Measurements from ENCODE around the gene ZNF41. TPM values are rescaled to one million over a fixed set of nuclear protein-coding genes. Genes with fewer than 3 reads are reported as not detected.
A peak's percentile ranks its signal among the peaks of the same experiment; 100 is the strongest.

The ZNF41 gene
- polyA plus RNA-seq, 2 of the 4 experiments (the other 2 are of a cell fraction), result 3.5 to 6.1 TPM

DNA sequence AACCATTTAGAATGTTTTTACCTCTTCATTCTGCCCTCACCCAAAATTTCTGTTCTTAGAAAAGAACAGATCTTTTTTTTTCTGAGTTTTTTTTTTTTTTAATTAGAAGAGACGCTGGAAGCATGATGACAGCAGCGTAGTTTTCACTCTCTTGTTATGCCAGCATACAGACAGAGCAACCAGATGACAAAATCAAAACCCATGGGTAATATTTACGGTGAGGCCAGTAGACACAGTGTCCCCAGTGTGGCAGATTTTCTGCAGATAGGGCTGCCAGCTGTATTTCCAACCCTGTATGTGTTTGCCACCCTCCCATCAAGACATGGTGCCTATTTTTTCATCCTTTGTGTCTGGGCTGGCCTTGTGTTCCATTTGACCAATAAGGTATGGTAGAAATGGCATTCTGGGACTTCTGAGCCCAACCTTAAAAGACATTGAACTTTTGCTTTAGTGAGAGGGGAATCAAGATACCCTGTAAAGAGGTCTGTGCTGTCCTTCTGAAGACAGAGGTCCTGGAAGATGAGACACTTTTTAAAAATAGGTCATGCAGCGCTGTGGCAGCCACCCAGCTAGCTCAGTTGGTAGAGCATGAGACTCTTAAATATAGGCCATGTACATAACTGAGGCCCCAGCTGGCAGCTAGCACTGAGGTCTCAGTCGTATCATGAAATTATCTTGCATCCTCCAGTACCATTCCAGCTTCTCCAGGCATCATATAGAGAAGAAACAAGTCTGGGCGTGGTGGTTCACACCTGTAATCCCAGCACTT lies 6.7 kb upstream of the ZNF41 start:
- WGBS (ENCODE audit: missing lambda C conversion rate), result 97% methylated on average over 6 of the region's 6 CpGs
- H3K4me1 ChIP-seq, result peaks cover 2% of the 10 kb centered on the region; the same call in 2 of the 3 replicates
- POLR2A ChIA-PET, result no interaction called here

DNA sequence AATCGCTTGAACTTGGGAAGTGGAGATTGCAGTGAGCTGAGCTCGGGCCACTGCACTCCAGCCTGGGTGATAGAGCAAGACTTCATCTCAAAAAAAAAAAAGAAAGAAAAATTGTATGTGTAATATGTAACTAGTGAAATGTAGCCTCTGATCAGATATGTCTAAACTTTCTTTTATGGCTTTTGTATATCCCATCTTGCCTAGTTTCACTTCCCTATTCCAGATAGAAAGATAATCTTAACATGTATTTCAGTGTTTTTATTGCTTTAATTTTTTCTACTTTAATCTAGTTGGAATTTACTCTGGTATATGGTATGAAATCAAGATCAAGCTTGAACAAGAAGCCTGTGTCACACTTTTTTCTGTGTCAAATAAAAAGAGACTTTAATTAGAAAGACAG lies 1.9 kb upstream of the ZNF41 start:
- DNase-seq (ENCODE audit: low read depth in 1 of 2, low spot score in 1 of 2) (no peak), ATAC-seq (no peak), FAIRE-seq (no peak)
- 93% methylated on average over 2 of the region's 2 CpGs for WGBS (ENCODE audit: missing lambda C conversion rate)
- peaks cover 13% of the 10 kb centered on the region; the same call in 2 of the 3 replicates for H3K4me1 ChIP-seq
- ChIA-PET CTCF (interaction anchor here (0.6 to 2.5 kb wide), 3 partner anchors 12 to 354 kb away, joined by 3 to 9 read pairs (median 4); no protein-coding TSS in a partner anchor), POLR2A (no interaction called here)
- TF ChIP-seq GATA3 (IDR thresholded peaks at IDR 0.05; ENCODE audit: borderline replicate concordance) (no peak), CHD2 (IDR thresholded peaks at IDR 0.05; ENCODE audit: low read length, partially characterized antibody) (no peak), HEYL (CRISPR knock-in tag; IDR thresholded peaks at IDR 0.05) (no peak), HDAC2 (IDR thresholded peaks at IDR 0.05) (no peak), POLR2A (IDR thresholded peaks at IDR 0.05; ENCODE audit: low read length) (no peak), MAZ (IDR thresholded peaks at IDR 0.05; ENCODE audit: borderline replicate concordance, low read depth, low read length) (no peak), HOXB13 (CRISPR knock-in tag; IDR thresholded peaks at IDR 0.05; ENCODE audit: low read depth) (no peak), MYC (IDR thresholded peaks at IDR 0.05; ENCODE audit: borderline replicate concordance, low read length) (no peak), KDM1A (IDR thresholded peaks at IDR 0.05; ENCODE audit: low read depth) (no peak), RAD21 (conservative IDR thresholded peaks at IDR 0.05 in 1 of 2, IDR thresholded peaks at IDR 0.05 in 1 of 2) (no peak), FOSB (CRISPR knock-in tag; IDR thresholded peaks at IDR 0.05) (no peak)
- TF ChIP-seq, protein P1, sequence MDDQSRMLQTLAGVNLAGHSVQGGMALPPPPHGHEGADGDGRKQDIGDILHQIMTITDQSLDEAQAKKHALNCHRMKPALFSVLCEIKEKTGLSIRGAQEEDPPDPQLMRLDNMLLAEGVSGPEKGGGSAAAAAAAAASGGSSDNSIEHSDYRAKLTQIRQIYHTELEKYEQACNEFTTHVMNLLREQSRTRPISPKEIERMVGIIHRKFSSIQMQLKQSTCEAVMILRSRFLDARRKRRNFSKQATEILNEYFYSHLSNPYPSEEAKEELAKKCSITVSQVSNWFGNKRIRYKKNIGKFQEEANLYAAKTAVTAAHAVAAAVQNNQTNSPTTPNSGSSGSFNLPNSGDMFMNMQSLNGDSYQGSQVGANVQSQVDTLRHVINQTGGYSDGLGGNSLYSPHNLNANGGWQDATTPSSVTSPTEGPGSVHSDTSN (IDR thresholded peaks at IDR 0.05), result no peak
- TF ChIP-seq, protein P2, sequence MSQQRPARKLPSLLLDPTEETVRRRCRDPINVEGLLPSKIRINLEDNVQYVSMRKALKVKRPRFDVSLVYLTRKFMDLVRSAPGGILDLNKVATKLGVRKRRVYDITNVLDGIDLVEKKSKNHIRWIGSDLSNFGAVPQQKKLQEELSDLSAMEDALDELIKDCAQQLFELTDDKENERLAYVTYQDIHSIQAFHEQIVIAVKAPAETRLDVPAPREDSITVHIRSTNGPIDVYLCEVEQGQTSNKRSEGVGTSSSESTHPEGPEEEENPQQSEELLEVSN (IDR thresholded peaks at IDR 0.05; ENCODE audit: borderline replicate concordance, low read depth), result no peak
- TF ChIP-seq, protein P3, sequence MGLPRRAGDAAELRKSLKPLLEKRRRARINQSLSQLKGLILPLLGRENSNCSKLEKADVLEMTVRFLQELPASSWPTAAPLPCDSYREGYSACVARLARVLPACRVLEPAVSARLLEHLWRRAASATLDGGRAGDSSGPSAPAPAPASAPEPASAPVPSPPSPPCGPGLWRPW (IDR thresholded peaks at IDR 0.05), result no peak
- TF ChIP-seq, protein P4, sequence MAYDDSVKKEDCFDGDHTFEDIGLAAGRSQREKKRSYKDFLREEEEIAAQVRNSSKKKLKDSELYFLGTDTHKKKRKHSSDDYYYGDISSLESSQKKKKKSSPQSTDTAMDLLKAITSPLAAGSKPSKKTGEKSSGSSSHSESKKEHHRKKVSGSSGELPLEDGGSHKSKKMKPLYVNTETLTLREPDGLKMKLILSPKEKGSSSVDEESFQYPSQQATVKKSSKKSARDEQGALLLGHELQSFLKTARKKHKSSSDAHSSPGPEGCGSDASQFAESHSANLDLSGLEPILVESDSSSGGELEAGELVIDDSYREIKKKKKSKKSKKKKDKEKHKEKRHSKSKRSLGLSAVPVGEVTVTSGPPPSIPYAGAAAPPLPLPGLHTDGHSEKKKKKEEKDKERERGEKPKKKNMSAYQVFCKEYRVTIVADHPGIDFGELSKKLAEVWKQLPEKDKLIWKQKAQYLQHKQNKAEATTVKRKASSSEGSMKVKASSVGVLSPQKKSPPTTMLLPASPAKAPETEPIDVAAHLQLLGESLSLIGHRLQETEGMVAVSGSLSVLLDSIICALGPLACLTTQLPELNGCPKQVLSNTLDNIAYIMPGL (CRISPR knock-in tag; IDR thresholded peaks at IDR 0.05; ENCODE audit: borderline replicate concordance), result no peak
- TF ChIP-seq, protein P5, sequence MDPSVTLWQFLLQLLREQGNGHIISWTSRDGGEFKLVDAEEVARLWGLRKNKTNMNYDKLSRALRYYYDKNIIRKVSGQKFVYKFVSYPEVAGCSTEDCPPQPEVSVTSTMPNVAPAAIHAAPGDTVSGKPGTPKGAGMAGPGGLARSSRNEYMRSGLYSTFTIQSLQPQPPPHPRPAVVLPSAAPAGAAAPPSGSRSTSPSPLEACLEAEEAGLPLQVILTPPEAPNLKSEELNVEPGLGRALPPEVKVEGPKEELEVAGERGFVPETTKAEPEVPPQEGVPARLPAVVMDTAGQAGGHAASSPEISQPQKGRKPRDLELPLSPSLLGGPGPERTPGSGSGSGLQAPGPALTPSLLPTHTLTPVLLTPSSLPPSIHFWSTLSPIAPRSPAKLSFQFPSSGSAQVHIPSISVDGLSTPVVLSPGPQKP (IDR thresholded peaks at IDR 0.05; ENCODE audit: low read depth, low read length), result no peak
- TF ChIP-seq, protein P6, sequence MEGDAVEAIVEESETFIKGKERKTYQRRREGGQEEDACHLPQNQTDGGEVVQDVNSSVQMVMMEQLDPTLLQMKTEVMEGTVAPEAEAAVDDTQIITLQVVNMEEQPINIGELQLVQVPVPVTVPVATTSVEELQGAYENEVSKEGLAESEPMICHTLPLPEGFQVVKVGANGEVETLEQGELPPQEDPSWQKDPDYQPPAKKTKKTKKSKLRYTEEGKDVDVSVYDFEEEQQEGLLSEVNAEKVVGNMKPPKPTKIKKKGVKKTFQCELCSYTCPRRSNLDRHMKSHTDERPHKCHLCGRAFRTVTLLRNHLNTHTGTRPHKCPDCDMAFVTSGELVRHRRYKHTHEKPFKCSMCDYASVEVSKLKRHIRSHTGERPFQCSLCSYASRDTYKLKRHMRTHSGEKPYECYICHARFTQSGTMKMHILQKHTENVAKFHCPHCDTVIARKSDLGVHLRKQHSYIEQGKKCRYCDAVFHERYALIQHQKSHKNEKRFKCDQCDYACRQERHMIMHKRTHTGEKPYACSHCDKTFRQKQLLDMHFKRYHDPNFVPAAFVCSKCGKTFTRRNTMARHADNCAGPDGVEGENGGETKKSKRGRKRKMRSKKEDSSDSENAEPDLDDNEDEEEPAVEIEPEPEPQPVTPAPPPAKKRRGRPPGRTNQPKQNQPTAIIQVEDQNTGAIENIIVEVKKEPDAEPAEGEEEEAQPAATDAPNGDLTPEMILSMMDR (IDR thresholded peaks at IDR 0.05), result no peak
- H3K4me3 ChIP-seq, result no peak overlapping the region
- H3K9me3 ChIP-seq, result no peaks in the 10 kb centered on the region
- H3K4me2 ChIP-seq, result peak overlapping the region; percentile 86
- no peak overlapping the region for H3K27ac ChIP-seq

More for the DNA sequence above, 6.7 kb upstream of the ZNF41 start:
- no peak for ATAC-seq
- FAIRE-seq, result no peak
- H3K9me3 ChIP-seq, result no peaks in the 10 kb centered on the region
- CTCF ChIA-PET, result interaction anchor here (1.7 kb wide), 1 partner anchor 34 kb away, joined by 8 read pairs; no protein-coding TSS in a partner anchor
- TF ChIP-seq, protein P7, sequence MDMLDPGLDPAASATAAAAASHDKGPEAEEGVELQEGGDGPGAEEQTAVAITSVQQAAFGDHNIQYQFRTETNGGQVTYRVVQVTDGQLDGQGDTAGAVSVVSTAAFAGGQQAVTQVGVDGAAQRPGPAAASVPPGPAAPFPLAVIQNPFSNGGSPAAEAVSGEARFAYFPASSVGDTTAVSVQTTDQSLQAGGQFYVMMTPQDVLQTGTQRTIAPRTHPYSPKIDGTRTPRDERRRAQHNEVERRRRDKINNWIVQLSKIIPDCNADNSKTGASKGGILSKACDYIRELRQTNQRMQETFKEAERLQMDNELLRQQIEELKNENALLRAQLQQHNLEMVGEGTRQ (IDR thresholded peaks at IDR 0.05), result no peak
- DNase-seq (ENCODE audit: low read depth in 1 of 2, low spot score in 1 of 2), result no peak
- no peak overlapping the region for H3K4me3 ChIP-seq
- no peak overlapping the region for H3K4me2 ChIP-seq
- no peak overlapping the region for H3K27ac ChIP-seq
